Neural progenitor cell (in vitro differentiated cells): ENCODE results near the gene DNASE1L3.

Experiments used
- CTCF ChIP-seq: fragments of 200-600 bp; sonication (generic); IDR thresholded peaks from 2 replicates; pipeline ENCODE4 v1.5.1; 2017; ENCODE audit warnings: antibody characterized with exemption, mild to moderate bottlenecking
- EZH2phosphoT487 ChIP-seq: fragments of 200-600 bp; sonication (generic); IDR thresholded peaks from 2 replicates; pipeline ENCODE4 v1.6.1; 2017; ENCODE audit warnings: antibody characterized with exemption

DNA sequence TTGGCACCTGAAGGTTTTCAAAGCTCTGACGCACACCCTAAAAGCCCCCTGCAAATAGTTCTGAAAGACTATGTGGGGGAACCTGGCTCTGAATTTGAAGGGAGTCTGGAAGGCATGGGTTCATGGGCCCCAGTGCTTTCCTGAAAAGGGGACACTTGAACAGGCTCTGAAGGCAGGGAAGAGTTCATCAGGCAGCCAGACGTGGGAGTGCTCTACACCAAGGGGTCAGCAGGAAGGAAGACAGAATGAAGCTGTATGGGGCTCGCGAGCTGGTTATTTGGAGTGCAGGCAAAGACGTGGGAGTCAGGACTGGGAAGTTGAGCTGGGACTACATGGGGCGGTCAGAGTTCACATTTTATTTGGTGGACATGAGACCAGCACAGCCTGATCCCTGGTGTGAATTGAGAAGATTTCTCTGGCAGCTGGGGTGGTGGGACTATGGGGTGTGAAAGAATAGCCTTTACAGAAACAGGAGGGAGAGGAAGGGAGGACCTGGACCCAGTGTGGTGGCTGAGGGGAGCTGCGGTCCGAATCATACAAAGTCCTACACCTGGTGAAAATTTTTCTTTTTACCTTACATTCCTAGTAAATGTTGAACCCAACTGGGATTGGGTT lies 39.4 kb upstream of the DNASE1L3 start:
- TF ChIP-seq CTCF = no peak
- no peak for TF ChIP-seq EZH2phosphoT487
